Caco-2 (cell line): ENCODE results near the gene FAM180A. TPM values are rescaled to one million over a fixed set of nuclear protein-coding genes. Genes with fewer than 3 reads are reported as not detected.
"Not testable (repeated sequence)": the region's sequence is repeated elsewhere in the genome, so short reads cannot be mapped to it uniquely, and the experiment has no call there.

Experiments
- BruUV-seq: library from RNA; stranded (reverse); fragments of 400-500 nt; replicated peaks from 2 replicates; lab custom pipeline; 2021; lab: Mats Ljungman, UMichigan
- CTCF ChIA-PET: fragments of 300-600 bp; sonication (Branson Sonifier 250); formaldehyde crosslinking; loops from one replicate; lab custom pipeline; 2022; ENCODE audit warnings: antibody characterized with exemption; lab: Charles Lee
- POLR2A ChIA-PET: fragments of 300-600 bp; sonication (Branson Sonifier 250); formaldehyde crosslinking; loops from one replicate; lab custom pipeline; 2022; ENCODE audit warnings: antibody characterized with exemption; lab: Charles Lee
- DNase-seq, 2 experiments: peaks; one replicate each; pipeline versions ENCODE4 v3.0.0 to v3.0.0-alpha.2; 2020 to 2022
- H3K27me3 ChIP-seq: replicated peaks from 2 replicates; pipeline ENCODE4 v1.6.0; 2011; ENCODE audit warnings: low read length; ENCODE audit not compliant: control insufficient read depth, insufficient read depth
- H3K36me3 ChIP-seq: 2 replicates; pipeline ENCODE4 v1.5.1; 2011; ENCODE audit warnings: low read length; ENCODE audit not compliant: control insufficient read depth, insufficient read depth
- H3K4me1 ChIP-seq: fragments of 250-450 bp; sonication (Bioruptor Pico); 2 replicates; pipeline ENCODE4 v1.5.1; 2020; ENCODE audit warnings: mild to moderate bottlenecking
- H3K4me3 ChIP-seq: 2 replicates; pipeline ENCODE4 v1.5.1; 2011; ENCODE audit warnings: low read depth, mild to moderate bottlenecking, control low read depth, low read length
- H3K9me3 ChIP-seq: fragments of 250-450 bp; sonication (Bioruptor Pico); 2 replicates; pipeline ENCODE4 v1.5.1; 2020; ENCODE audit warnings: mild to moderate bottlenecking, moderate library complexity
- H3K27ac Mint-ChIP-seq: one replicate; pipeline ENCODE4 v1.8.0; 2022; ENCODE audit warnings: mixed read lengths; ENCODE audit not compliant: unreplicated experiment
- H3K27me3 Mint-ChIP-seq: one replicate; pipeline ENCODE4 v1.8.0; 2022; ENCODE audit warnings: mixed read lengths; ENCODE audit not compliant: insufficient read depth, unreplicated experiment
- H3K36me3 Mint-ChIP-seq: one replicate; pipeline ENCODE4 v1.8.0; 2022; ENCODE audit warnings: mild to moderate bottlenecking, mixed read lengths; ENCODE audit not compliant: insufficient read depth, unreplicated experiment
- H3K4me1 Mint-ChIP-seq: one replicate; pipeline ENCODE4 v1.8.0; 2022; ENCODE audit warnings: low read depth, mixed read lengths; ENCODE audit not compliant: unreplicated experiment
- H3K4me3 Mint-ChIP-seq: one replicate; pipeline ENCODE4 v1.8.0; 2022; ENCODE audit warnings: mild to moderate bottlenecking, moderate library complexity, mixed read lengths; ENCODE audit not compliant: unreplicated experiment
- H3K9me3 Mint-ChIP-seq: one replicate; pipeline ENCODE4 v1.8.0; 2022; ENCODE audit warnings: mixed read lengths; ENCODE audit not compliant: unreplicated experiment
- intact Hi-C: fragments of 100-400 bp; cut with micrococcal nuclease; formaldehyde crosslinking; loops from one replicate; pipeline ENCODE4 v1.10.0; 2022; ENCODE audit not compliant: unreplicated experiment
- total RNA-seq: library from RNA; stranded (reverse); gene quantifications from 2 replicates; pipeline ENCODE4 v1.2.3, GENCODE V29; 2022
- TF ChIP-seq, protein P1 (sequence below), 2 experiments: fragments of 200-600 bp in 1 of 2; IDR thresholded peaks; 1 replicate in 1 of 2; 2 replicates in 1 of 2; pipeline versions ENCODE4 v1.5.1 to v1.8.0; 2011 to 2022; ENCODE audit warnings: antibody characterized with exemption in 1 of 2, control low read depth in 1 of 2, inconsistent platforms in 1 of 2, low read depth in 1 of 2, low read length in 1 of 2, mild to moderate bottlenecking in 1 of 2, moderate library complexity in 1 of 2; ENCODE audit not compliant: insufficient read depth in 1 of 2, severe bottlenecking in 1 of 2, unreplicated experiment in 1 of 2

The FAM180A gene
- total RNA-seq, 1 experiment from 2014 or later = not detected

DNA sequence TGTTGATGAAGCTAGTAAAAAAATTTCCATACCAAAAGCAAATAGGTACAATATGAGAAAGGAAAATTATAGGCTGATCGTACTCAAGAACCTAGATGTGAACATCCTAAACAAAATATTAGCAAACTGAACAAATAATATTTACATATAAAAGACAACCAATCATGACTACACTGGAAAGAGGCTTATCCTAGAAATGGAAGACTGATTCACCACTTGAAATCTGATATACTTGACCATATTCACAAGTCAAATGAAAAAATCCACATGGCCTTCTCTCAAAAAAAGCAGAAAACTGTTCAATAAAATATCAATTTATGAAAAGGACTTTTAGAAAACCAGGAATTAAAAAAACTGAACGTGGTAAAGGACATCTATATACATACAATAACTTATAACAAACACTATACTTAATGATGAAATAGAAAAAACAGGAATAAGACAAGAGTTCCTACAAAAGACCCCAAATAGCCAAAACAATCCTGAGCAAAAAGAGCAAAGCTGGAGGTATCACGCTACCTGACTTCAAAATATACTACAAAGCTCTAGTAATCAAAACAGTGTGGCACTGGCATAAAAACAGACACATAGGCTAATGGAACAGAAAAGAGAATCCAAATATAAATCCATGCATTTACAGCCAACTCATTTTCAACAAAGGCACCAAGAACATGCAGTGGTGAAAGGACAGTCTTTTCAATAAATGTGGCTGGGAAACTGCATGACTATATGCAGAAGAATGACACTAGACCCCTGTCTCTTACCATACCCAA is 29.2 kb upstream of the FAM180A start:
- H3K4me3 Mint-ChIP-seq = no peak overlapping the region
- no peaks in the 10 kb centered on the region for H3K36me3 ChIP-seq
- H3K36me3 Mint-ChIP-seq = peaks cover 4% of the 10 kb centered on the region
- H3K9me3 ChIP-seq = peaks cover 13% of the 10 kb centered on the region
- H3K27me3 ChIP-seq = no peaks in the 10 kb centered on the region
- H3K9me3 Mint-ChIP-seq = peaks cover 19% of the 10 kb centered on the region
- intact Hi-C loops = no loop called here
- no TSS peak for BruUV-seq
- H3K4me1 ChIP-seq = peaks cover 21% of the 10 kb centered on the region
- no peak for DNase-seq
- CTCF ChIA-PET = no interaction called here
- H3K27ac Mint-ChIP-seq = no peak overlapping the region
- TF ChIP-seq, protein P1, sequence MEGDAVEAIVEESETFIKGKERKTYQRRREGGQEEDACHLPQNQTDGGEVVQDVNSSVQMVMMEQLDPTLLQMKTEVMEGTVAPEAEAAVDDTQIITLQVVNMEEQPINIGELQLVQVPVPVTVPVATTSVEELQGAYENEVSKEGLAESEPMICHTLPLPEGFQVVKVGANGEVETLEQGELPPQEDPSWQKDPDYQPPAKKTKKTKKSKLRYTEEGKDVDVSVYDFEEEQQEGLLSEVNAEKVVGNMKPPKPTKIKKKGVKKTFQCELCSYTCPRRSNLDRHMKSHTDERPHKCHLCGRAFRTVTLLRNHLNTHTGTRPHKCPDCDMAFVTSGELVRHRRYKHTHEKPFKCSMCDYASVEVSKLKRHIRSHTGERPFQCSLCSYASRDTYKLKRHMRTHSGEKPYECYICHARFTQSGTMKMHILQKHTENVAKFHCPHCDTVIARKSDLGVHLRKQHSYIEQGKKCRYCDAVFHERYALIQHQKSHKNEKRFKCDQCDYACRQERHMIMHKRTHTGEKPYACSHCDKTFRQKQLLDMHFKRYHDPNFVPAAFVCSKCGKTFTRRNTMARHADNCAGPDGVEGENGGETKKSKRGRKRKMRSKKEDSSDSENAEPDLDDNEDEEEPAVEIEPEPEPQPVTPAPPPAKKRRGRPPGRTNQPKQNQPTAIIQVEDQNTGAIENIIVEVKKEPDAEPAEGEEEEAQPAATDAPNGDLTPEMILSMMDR (IDR thresholded peaks at IDR 0.05; ENCODE audit: insufficient read depth in 1 of 2, low read depth in 1 of 2, low read length in 1 of 2, severe bottlenecking in 1 of 2, unreplicated experiment in 1 of 2) = no peak
- POLR2A ChIA-PET = no interaction called here
- H3K4me3 ChIP-seq = no peak overlapping the region
- H3K4me1 Mint-ChIP-seq = peaks cover 18% of the 10 kb centered on the region
- peaks cover 10% of the 10 kb centered on the region for H3K27me3 Mint-ChIP-seq

GRCh38 chr7:135775915-135776314 is 27.3 kb upstream of the FAM180A start:
- BruUV-seq, H3K36me3 Mint-ChIP-seq, H3K4me3 ChIP-seq, H3K36me3 ChIP-seq, CTCF ChIA-PET, H3K27ac Mint-ChIP-seq, H3K4me3 Mint-ChIP-seq, POLR2A ChIA-PET, H3K27me3 ChIP-seq, intact Hi-C loops, DNase-seq: not testable (repeated sequence)
- Histone ChIP-seq H3K4me1 (peaks cover 21% of the 10 kb centered on the region), H3K9me3 (peaks cover 13% of the 10 kb centered on the region)
- H3K27me3 Mint-ChIP-seq = peaks cover 10% of the 10 kb centered on the region
- H3K4me1 Mint-ChIP-seq = peaks cover 23% of the 10 kb centered on the region
- peaks cover 19% of the 10 kb centered on the region for H3K9me3 Mint-ChIP-seq

- H3K4me3 Mint-ChIP-seq = no peak overlapping the region
- peaks cover 21% of the 10 kb centered on the region for H3K4me1 ChIP-seq
- intact Hi-C loops = no loop called here
- ChIA-PET CTCF (no interaction called here), POLR2A (no interaction called here)
- H3K27ac Mint-ChIP-seq = no peak overlapping the region
- H3K9me3 ChIP-seq = peaks cover 13% of the 10 kb centered on the region
- no TSS peak for BruUV-seq
- no peak overlapping the region for H3K4me3 ChIP-seq
- H3K36me3 Mint-ChIP-seq = peaks cover 6% of the 10 kb centered on the region
- H3K9me3 Mint-ChIP-seq = peaks cover 19% of the 10 kb centered on the region
- peaks cover 23% of the 10 kb centered on the region for H3K4me1 Mint-ChIP-seq
- TF ChIP-seq, protein P1 (IDR thresholded peaks at IDR 0.05; ENCODE audit: insufficient read depth in 1 of 2, low read depth in 1 of 2, low read length in 1 of 2, severe bottlenecking in 1 of 2, unreplicated experiment in 1 of 2) = no peak
- DNase-seq = no peak
- H3K27me3 ChIP-seq = no peaks in the 10 kb centered on the region
- peaks cover 7% of the 10 kb centered on the region for H3K27me3 Mint-ChIP-seq
- H3K36me3 ChIP-seq = no peaks in the 10 kb centered on the region
These were observed 26.6 kb upstream of the FAM180A start for GRCh38 chr7:135775230-135775629.
